ENCODE data around the gene CADPS. TPM values are rescaled to one million over a fixed set of nuclear protein-coding genes. Genes with fewer than 3 reads are reported as not detected.

CADPS gene
- polyA plus RNA-seq, 2 of the 4 experiments (the other 2 are of a cell fraction), result not detected

GRCh38 chr3:62884096-62884870 is 9.1 kb upstream of the CADPS start:
- ATAC-seq (no peak), DNase-seq (ENCODE audit: low read depth in 1 of 2, low spot score in 1 of 2) (no peak), FAIRE-seq (no peak)
- TF ChIP-seq ZC3H11A (IDR thresholded peaks at IDR 0.05), result no peak
- no peak for TF ChIP-seq JUN (IDR thresholded peaks at IDR 0.05)
- TF ChIP-seq HOXA7 (CRISPR knock-in tag; IDR thresholded peaks at IDR 0.05), result no peak
- TF ChIP-seq, protein P1, sequence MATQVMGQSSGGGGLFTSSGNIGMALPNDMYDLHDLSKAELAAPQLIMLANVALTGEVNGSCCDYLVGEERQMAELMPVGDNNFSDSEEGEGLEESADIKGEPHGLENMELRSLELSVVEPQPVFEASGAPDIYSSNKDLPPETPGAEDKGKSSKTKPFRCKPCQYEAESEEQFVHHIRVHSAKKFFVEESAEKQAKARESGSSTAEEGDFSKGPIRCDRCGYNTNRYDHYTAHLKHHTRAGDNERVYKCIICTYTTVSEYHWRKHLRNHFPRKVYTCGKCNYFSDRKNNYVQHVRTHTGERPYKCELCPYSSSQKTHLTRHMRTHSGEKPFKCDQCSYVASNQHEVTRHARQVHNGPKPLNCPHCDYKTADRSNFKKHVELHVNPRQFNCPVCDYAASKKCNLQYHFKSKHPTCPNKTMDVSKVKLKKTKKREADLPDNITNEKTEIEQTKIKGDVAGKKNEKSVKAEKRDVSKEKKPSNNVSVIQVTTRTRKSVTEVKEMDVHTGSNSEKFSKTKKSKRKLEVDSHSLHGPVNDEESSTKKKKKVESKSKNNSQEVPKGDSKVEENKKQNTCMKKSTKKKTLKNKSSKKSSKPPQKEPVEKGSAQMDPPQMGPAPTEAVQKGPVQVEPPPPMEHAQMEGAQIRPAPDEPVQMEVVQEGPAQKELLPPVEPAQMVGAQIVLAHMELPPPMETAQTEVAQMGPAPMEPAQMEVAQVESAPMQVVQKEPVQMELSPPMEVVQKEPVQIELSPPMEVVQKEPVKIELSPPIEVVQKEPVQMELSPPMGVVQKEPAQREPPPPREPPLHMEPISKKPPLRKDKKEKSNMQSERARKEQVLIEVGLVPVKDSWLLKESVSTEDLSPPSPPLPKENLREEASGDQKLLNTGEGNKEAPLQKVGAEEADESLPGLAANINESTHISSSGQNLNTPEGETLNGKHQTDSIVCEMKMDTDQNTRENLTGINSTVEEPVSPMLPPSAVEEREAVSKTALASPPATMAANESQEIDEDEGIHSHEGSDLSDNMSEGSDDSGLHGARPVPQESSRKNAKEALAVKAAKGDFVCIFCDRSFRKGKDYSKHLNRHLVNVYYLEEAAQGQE (IDR thresholded peaks at IDR 0.05), result no peak
- TF ChIP-seq, protein P2, sequence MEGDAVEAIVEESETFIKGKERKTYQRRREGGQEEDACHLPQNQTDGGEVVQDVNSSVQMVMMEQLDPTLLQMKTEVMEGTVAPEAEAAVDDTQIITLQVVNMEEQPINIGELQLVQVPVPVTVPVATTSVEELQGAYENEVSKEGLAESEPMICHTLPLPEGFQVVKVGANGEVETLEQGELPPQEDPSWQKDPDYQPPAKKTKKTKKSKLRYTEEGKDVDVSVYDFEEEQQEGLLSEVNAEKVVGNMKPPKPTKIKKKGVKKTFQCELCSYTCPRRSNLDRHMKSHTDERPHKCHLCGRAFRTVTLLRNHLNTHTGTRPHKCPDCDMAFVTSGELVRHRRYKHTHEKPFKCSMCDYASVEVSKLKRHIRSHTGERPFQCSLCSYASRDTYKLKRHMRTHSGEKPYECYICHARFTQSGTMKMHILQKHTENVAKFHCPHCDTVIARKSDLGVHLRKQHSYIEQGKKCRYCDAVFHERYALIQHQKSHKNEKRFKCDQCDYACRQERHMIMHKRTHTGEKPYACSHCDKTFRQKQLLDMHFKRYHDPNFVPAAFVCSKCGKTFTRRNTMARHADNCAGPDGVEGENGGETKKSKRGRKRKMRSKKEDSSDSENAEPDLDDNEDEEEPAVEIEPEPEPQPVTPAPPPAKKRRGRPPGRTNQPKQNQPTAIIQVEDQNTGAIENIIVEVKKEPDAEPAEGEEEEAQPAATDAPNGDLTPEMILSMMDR (IDR thresholded peaks at IDR 0.05), result no peak
- Histone ChIP-seq H3K9me3 (no peaks in the 10 kb centered on the region), H3K27ac (no peak overlapping the region), H3K4me2 (no peak overlapping the region), H3K4me3 (no peak overlapping the region), H3K4me1 (no peaks in the 10 kb centered on the region)
- POLR2A ChIA-PET, result no interaction called here
- CTCF ChIA-PET, result no interaction called here
- WGBS (ENCODE audit: missing lambda C conversion rate), result 1% methylated on average over 3 of the region's 3 CpGs

DNA sequence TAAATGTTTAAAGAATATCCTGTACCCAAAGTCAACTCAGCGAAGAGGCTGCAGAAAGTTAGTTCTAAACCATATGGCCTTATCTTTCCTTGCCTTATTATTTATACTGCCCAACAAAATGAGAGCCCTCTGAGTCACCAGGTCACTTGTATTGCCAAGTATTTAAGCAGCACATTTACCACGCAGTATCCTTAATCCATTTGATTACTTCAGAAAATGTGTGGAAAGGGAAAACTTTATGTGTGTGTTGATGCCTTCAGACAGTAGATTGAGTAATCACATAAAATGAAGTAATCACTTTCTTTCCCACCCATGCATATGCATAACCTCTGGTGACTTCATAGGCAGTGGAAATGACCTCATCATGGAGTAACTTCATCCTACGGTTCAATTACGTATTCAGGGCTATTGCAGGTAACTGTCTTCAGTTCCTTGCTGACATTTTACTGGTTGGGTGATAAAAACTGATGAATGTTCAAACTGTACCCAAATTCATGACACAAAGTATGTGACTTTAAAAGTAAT is 7.5 kb upstream of the CADPS start:
- Histone ChIP-seq H3K27ac (no peak overlapping the region), H3K9me3 (no peaks in the 10 kb centered on the region), H3K4me3 (no peak overlapping the region), H3K4me2 (no peak overlapping the region), H3K4me1 (no peaks in the 10 kb centered on the region)
- WGBS (ENCODE audit: missing lambda C conversion rate), result 5% methylated on average over 4 of the region's 4 CpGs
- DNase-seq (ENCODE audit: low read depth in 1 of 2, low spot score in 1 of 2), result no peak
- ATAC-seq, result no peak
- FAIRE-seq, result no peak
- ChIA-PET CTCF (no interaction called here), POLR2A (no interaction called here)
- TF ChIP-seq MYC (IDR thresholded peaks at IDR 0.05; ENCODE audit: borderline replicate concordance, low read length) (no peak), RAD21 (conservative IDR thresholded peaks at IDR 0.05 in 1 of 2, IDR thresholded peaks at IDR 0.05 in 1 of 2) (no peak), HOXA7 (CRISPR knock-in tag; IDR thresholded peaks at IDR 0.05) (no peak), JUNB (IDR thresholded peaks at IDR 0.05) (no peak), EP300 (IDR thresholded peaks at IDR 0.05) (no peak), HOXB13 (CRISPR knock-in tag; IDR thresholded peaks at IDR 0.05; ENCODE audit: low read depth) (no peak), ELK1 (IDR thresholded peaks at IDR 0.05; ENCODE audit: low read depth, low read length) (no peak), CBX2 (IDR thresholded peaks at IDR 0.05; ENCODE audit: borderline replicate concordance, low read depth) (no peak), PBX3 (IDR thresholded peaks at IDR 0.05) (no peak), KDM1A (IDR thresholded peaks at IDR 0.05; ENCODE audit: low read depth) (no peak)
- TF ChIP-seq, protein P3, sequence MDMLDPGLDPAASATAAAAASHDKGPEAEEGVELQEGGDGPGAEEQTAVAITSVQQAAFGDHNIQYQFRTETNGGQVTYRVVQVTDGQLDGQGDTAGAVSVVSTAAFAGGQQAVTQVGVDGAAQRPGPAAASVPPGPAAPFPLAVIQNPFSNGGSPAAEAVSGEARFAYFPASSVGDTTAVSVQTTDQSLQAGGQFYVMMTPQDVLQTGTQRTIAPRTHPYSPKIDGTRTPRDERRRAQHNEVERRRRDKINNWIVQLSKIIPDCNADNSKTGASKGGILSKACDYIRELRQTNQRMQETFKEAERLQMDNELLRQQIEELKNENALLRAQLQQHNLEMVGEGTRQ (IDR thresholded peaks at IDR 0.05), result no peak
- TF ChIP-seq, protein P4, sequence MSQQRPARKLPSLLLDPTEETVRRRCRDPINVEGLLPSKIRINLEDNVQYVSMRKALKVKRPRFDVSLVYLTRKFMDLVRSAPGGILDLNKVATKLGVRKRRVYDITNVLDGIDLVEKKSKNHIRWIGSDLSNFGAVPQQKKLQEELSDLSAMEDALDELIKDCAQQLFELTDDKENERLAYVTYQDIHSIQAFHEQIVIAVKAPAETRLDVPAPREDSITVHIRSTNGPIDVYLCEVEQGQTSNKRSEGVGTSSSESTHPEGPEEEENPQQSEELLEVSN (IDR thresholded peaks at IDR 0.05; ENCODE audit: borderline replicate concordance, low read depth), result no peak
- TF ChIP-seq, protein P5, sequence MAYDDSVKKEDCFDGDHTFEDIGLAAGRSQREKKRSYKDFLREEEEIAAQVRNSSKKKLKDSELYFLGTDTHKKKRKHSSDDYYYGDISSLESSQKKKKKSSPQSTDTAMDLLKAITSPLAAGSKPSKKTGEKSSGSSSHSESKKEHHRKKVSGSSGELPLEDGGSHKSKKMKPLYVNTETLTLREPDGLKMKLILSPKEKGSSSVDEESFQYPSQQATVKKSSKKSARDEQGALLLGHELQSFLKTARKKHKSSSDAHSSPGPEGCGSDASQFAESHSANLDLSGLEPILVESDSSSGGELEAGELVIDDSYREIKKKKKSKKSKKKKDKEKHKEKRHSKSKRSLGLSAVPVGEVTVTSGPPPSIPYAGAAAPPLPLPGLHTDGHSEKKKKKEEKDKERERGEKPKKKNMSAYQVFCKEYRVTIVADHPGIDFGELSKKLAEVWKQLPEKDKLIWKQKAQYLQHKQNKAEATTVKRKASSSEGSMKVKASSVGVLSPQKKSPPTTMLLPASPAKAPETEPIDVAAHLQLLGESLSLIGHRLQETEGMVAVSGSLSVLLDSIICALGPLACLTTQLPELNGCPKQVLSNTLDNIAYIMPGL (CRISPR knock-in tag; IDR thresholded peaks at IDR 0.05; ENCODE audit: borderline replicate concordance), result no peak

Measured in A549 (cell line).